SK-N-SH (cell line): ENCODE measurements around the gene LSP1. TPM values are rescaled to one million over a fixed set of nuclear protein-coding genes. Genes with fewer than 3 reads are reported as not detected.

ENCODE experiments used
- CTCF ChIA-PET: fragments of 300-600, 350-600 bp; formaldehyde crosslinking; extraction: SDS; loops from one replicate; lab custom pipeline; 2021; lab: Yijun Ruan, JAX
- POLR2A ChIA-PET: fragments of 350-600 bp; sonication (Branson Sonifier 250); formaldehyde crosslinking; extraction: SDS; loops from one replicate; lab custom pipeline; 2020; ENCODE audit warnings: antibody characterized with exemption, inconsistent platforms; lab: Yijun Ruan, JAX
- DNase-seq: peaks from one replicate; pipeline ENCODE4 v3.0.0; 2012
- H2AFZ ChIP-seq: fragments of 200-600 bp; sonication (generic); 2 replicates; pipeline ENCODE4 v1.8.1; 2016; ENCODE audit warnings: antibody characterized with exemption, mild to moderate bottlenecking, low read depth
- H3F3A ChIP-seq: fragments of 200-600 bp; sonication (generic); replicated peaks from 2 replicates; pipeline ENCODE3; 2016; ENCODE audit warnings: antibody characterized with exemption, mild to moderate bottlenecking; ENCODE audit not compliant: insufficient read depth
- H3K27ac ChIP-seq, 2 experiments: fragments of 200-500 bp in 1 of 2; fragments of 200-600 bp in 1 of 2; sonication (Bioruptor generic) in 1 of 2; sonication (generic), shearing (Covaris generic) in 1 of 2; 2 replicates each; pipeline versions ENCODE4 v1.5.1 to v1.6.1; 2014 to 2016; ENCODE audit warnings: low read depth in 2 of 2, inconsistent platforms in 1 of 2, low read length in 1 of 2, mild to moderate bottlenecking in 1 of 2, mixed read lengths in 1 of 2
- H3K27me3 ChIP-seq: fragments of 200-600 bp; sonication (generic), shearing (Covaris generic); 2 replicates; pipeline ENCODE4 v1.6.1; 2016; ENCODE audit warnings: mixed run types; ENCODE audit not compliant: insufficient read depth
- H3K36me3 ChIP-seq, 2 experiments: fragments of 200-500 bp in 1 of 2; fragments of 200-600 bp in 1 of 2; sonication (Bioruptor generic) in 1 of 2; sonication (generic) in 1 of 2; replicated peaks in 1 of 2; 2 replicates each; pipeline versions ENCODE3 to v1.5.1; 2014 to 2016; ENCODE audit warnings: low read length in 1 of 2, mild to moderate bottlenecking in 1 of 2; ENCODE audit not compliant: insufficient read depth in 2 of 2, control insufficient read depth in 1 of 2
- H3K4me1 ChIP-seq, 2 experiments: fragments of 200-500 bp in 1 of 2; fragments of 200-600 bp in 1 of 2; sonication (Bioruptor generic) in 1 of 2; sonication (generic), shearing (Covaris generic) in 1 of 2; 2 replicates each; pipeline versions ENCODE4 v1.5.1 to v1.6.1; 2014 to 2016; ENCODE audit warnings: low read depth in 1 of 2, low read length in 1 of 2, mixed run types in 1 of 2; ENCODE audit not compliant: insufficient read depth in 2 of 2, control insufficient read depth in 1 of 2
- H3K4me2 ChIP-seq: fragments of 200-600 bp; sonication (generic), shearing (Covaris generic); 2 replicates; pipeline ENCODE4 v1.6.1; 2017; ENCODE audit warnings: mixed run types
- H3K4me3 ChIP-seq, 2 experiments: fragments of 200-500 bp in 1 of 2; fragments of 200-600 bp in 1 of 2; sonication (Bioruptor generic) in 1 of 2; sonication (generic), shearing (Covaris generic) in 1 of 2; 2 replicates each; pipeline versions ENCODE4 v1.5.1 to v1.8.1; 2014 to 2016; ENCODE audit warnings: low read depth in 2 of 2, inconsistent platforms in 1 of 2, low read length in 1 of 2, mild to moderate bottlenecking in 1 of 2, mixed read lengths in 1 of 2, moderate library complexity in 1 of 2
- H3K79me2 ChIP-seq: fragments of 200-600 bp; sonication (generic); 2 replicates; pipeline ENCODE4 v1.8.1; 2017; ENCODE audit warnings: mild to moderate bottlenecking; ENCODE audit not compliant: insufficient read depth
- H3K9ac ChIP-seq: fragments of 200-600 bp; sonication (generic); 2 replicates; pipeline ENCODE4 v1.6.1; 2017; ENCODE audit warnings: mixed run types
- H3K9me2 ChIP-seq: fragments of 200-600 bp; sonication (generic); 2 replicates; pipeline ENCODE4 v1.6.1; 2017; ENCODE audit warnings: mixed run types
- H3K9me3 ChIP-seq: fragments of 200-600 bp; sonication (generic); 2 replicates; pipeline ENCODE4 v1.6.1; 2017; ENCODE audit warnings: mixed run types, mild to moderate bottlenecking, moderate library complexity
- H4K20me1 ChIP-seq: fragments of 200-600 bp; sonication (generic); 2 replicates; pipeline ENCODE4 v1.6.1; 2017; ENCODE audit warnings: mild to moderate bottlenecking, mixed run types; ENCODE audit not compliant: insufficient read depth
- EP300 ChIP-seq, 2 experiments: IDR thresholded peaks; 2 replicates each; pipeline versions ENCODE4 v1.4.0 to v1.6.1; 2012; ENCODE audit warnings: borderline replicate concordance in 1 of 2, low read depth in 1 of 2, low read length in 1 of 2
- EZH2phosphoT487 ChIP-seq: fragments of 200-600 bp; sonication (generic); IDR thresholded peaks from 2 replicates; pipeline ENCODE4 v1.6.1; 2017; ENCODE audit warnings: low read depth, mixed run types, mild to moderate bottlenecking, antibody characterized with exemption, moderate library complexity, borderline replicate concordance
- FOXM1 ChIP-seq: IDR thresholded peaks from 2 replicates; pipeline ENCODE4 v1.4.0; 2012; ENCODE audit warnings: low read depth, mild to moderate bottlenecking
- GABPA ChIP-seq: IDR thresholded peaks from 2 replicates; pipeline ENCODE4 v1.4.0; 2012; ENCODE audit warnings: low read depth, mild to moderate bottlenecking
- JUND ChIP-seq: IDR thresholded peaks from 2 replicates; pipeline ENCODE4 v1.4.0; 2012
- NFIC ChIP-seq: IDR thresholded peaks from 2 replicates; pipeline ENCODE4 v1.4.0; 2012; ENCODE audit warnings: borderline replicate concordance
- POLR2AphosphoS5 ChIP-seq: IDR thresholded peaks from 2 replicates; pipeline ENCODE4 v1.6.1; 2012; ENCODE audit warnings: low read depth, low read length
- RAD21 ChIP-seq: IDR thresholded peaks from 2 replicates; pipeline ENCODE4 v1.6.1; 2012; ENCODE audit warnings: mild to moderate bottlenecking, low read length
- SIN3A ChIP-seq: IDR thresholded peaks from 2 replicates; pipeline ENCODE4 v1.6.1; 2012; ENCODE audit warnings: low read depth, mild to moderate bottlenecking, low read length, moderate library complexity, borderline replicate concordance
- SMC3 ChIP-seq: IDR thresholded peaks from 2 replicates; pipeline ENCODE4 v1.6.1; 2012; ENCODE audit warnings: low read depth, low read length, improper control_type of control experiment
- TAF1 ChIP-seq: IDR thresholded peaks from 2 replicates; pipeline ENCODE4 v1.6.1; 2012; ENCODE audit warnings: low read depth, mild to moderate bottlenecking, low read length, moderate library complexity, borderline replicate concordance
- TCF12 ChIP-seq: IDR thresholded peaks from 2 replicates; pipeline ENCODE4 v1.4.0; 2012
- USF2 ChIP-seq: fragments of 150-350 bp; IDR thresholded peaks from 2 replicates; pipeline ENCODE4 v1.6.1; 2017; ENCODE audit warnings: antibody characterized with exemption, low read length, low read depth, borderline replicate concordance
- WGBS: methylation state at CpG from one replicate; pipeline ENCODE4 v1.1.6; 2017; ENCODE audit warnings: low lambda C conversion rate; 5-methylcytosine and 5-hydroxymethylcytosine counted together
- polyA plus RNA-seq, 3 experiments: library from polyadenylated mRNA; depleted of rRNA; stranded (reverse); fragments of >200 nt; gene quantifications; 2 replicates each; pipeline ENCODE4 v1.2.3, GENCODE V29; 2012
- TF ChIP-seq, protein P1 (sequence below): IDR thresholded peaks from 2 replicates; pipeline ENCODE4 v1.6.1; 2012; ENCODE audit warnings: mild to moderate bottlenecking, low read depth, low read length, moderate library complexity
- TF ChIP-seq, protein P2 (sequence below): IDR thresholded peaks from 2 replicates; pipeline ENCODE4 v1.4.0; 2012; ENCODE audit warnings: low read depth, borderline replicate concordance
- TF ChIP-seq, protein P3 (sequence below): fragments of 200-600 bp; sonication (generic); IDR thresholded peaks from 2 replicates; pipeline ENCODE4 v1.6.1; 2017; ENCODE audit warnings: antibody characterized with exemption, mild to moderate bottlenecking, moderate library complexity

LSP1 gene
- polyA plus RNA-seq, 1 of the 3 experiments (the other 2 are of a cell fraction): 0.38 TPM

GRCh38 chr11:1848640-1849430 lies 4.0 kb upstream of the LSP1 start:
- H3K36me3 ChIP-seq: no peaks in the 10 kb centered on the region
- CTCF ChIA-PET: interaction anchor here (0.7 to 4.6 kb wide), 12 partner anchors 7 to 307 kb away, joined by 3 to 29 read pairs (median 12); partner anchors contain the start of gene SYT8
- no peaks in the 10 kb centered on the region for H3K9me3 ChIP-seq
- TF ChIP-seq GABPA: no peak
- no peaks in the 10 kb centered on the region for H3K9me2 ChIP-seq
- no peaks in the 10 kb centered on the region for H4K20me1 ChIP-seq
- no peak overlapping the region for H3K9ac ChIP-seq
- peaks cover 0 to 2% of the 10 kb centered on the region in 2 experiments; a peak in 1 of 4 replicates for H3K4me1 ChIP-seq
- no peak for DNase-seq
- H2AFZ ChIP-seq: no peak overlapping the region
- no peaks in the 10 kb centered on the region for H3K27me3 ChIP-seq
- H3K79me2 ChIP-seq: no peaks in the 10 kb centered on the region
- H3K4me2 ChIP-seq: no peak overlapping the region
- H3K27ac ChIP-seq: no peak overlapping the region
- H3K4me3 ChIP-seq: no peak overlapping the region
- 63% methylated on average over 17 of the region's 19 CpGs for WGBS
- POLR2A ChIA-PET: interaction anchor here (0.7 to 1.3 kb wide), 2 partner anchors 14 to 28 kb away, joined by 3 to 6 read pairs; partner anchors contain the start of gene SYT8
- H3F3A ChIP-seq: no peaks in the 10 kb centered on the region

- Histone ChIP-seq H3K4me2 (no peak overlapping the region), H2AFZ (no peak overlapping the region), H3K36me3 (no peaks in the 10 kb centered on the region), H3K9me3 (no peaks in the 10 kb centered on the region), H3K27ac (no peak overlapping the region), H3K9ac (no peak overlapping the region), H3K4me1 (no peaks in the 10 kb centered on the region; a peak in 1 of 4 replicates), H3K4me3 (no peak overlapping the region), H3K27me3 (no peaks in the 10 kb centered on the region), H3K9me2 (no peaks in the 10 kb centered on the region), H3F3A (no peaks in the 10 kb centered on the region), H3K79me2 (no peaks in the 10 kb centered on the region), H4K20me1 (no peaks in the 10 kb centered on the region)
- 59% methylated on average over 9 of the region's 21 CpGs for WGBS
- ChIA-PET POLR2A (no interaction called here), CTCF (interaction anchor here (0.7 to 4.1 kb wide), 9 partner anchors 19 to 300 kb away, joined by 3 to 32 read pairs (median 8); no protein-coding TSS in a partner anchor)
- TF ChIP-seq, protein P1, sequence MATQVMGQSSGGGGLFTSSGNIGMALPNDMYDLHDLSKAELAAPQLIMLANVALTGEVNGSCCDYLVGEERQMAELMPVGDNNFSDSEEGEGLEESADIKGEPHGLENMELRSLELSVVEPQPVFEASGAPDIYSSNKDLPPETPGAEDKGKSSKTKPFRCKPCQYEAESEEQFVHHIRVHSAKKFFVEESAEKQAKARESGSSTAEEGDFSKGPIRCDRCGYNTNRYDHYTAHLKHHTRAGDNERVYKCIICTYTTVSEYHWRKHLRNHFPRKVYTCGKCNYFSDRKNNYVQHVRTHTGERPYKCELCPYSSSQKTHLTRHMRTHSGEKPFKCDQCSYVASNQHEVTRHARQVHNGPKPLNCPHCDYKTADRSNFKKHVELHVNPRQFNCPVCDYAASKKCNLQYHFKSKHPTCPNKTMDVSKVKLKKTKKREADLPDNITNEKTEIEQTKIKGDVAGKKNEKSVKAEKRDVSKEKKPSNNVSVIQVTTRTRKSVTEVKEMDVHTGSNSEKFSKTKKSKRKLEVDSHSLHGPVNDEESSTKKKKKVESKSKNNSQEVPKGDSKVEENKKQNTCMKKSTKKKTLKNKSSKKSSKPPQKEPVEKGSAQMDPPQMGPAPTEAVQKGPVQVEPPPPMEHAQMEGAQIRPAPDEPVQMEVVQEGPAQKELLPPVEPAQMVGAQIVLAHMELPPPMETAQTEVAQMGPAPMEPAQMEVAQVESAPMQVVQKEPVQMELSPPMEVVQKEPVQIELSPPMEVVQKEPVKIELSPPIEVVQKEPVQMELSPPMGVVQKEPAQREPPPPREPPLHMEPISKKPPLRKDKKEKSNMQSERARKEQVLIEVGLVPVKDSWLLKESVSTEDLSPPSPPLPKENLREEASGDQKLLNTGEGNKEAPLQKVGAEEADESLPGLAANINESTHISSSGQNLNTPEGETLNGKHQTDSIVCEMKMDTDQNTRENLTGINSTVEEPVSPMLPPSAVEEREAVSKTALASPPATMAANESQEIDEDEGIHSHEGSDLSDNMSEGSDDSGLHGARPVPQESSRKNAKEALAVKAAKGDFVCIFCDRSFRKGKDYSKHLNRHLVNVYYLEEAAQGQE: no peak
- TF ChIP-seq TAF1 (no peak), EP300 (IDR thresholded peaks at IDR 0.05; ENCODE audit: borderline replicate concordance in 1 of 2, low read depth in 1 of 2, low read length in 1 of 2) (no peak), TCF12 (no peak), NFIC (no peak), SIN3A (no peak), GABPA (no peak), POLR2AphosphoS5 (no peak), JUND (no peak), USF2 (no peak), RAD21 (no peak), FOXM1 (no peak), EZH2phosphoT487 (no peak), SMC3 (no peak)
- TF ChIP-seq, protein P2, sequence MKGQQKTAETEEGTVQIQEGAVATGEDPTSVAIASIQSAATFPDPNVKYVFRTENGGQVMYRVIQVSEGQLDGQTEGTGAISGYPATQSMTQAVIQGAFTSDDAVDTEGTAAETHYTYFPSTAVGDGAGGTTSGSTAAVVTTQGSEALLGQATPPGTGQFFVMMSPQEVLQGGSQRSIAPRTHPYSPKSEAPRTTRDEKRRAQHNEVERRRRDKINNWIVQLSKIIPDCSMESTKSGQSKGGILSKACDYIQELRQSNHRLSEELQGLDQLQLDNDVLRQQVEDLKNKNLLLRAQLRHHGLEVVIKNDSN: no peak
- TF ChIP-seq, protein P3, sequence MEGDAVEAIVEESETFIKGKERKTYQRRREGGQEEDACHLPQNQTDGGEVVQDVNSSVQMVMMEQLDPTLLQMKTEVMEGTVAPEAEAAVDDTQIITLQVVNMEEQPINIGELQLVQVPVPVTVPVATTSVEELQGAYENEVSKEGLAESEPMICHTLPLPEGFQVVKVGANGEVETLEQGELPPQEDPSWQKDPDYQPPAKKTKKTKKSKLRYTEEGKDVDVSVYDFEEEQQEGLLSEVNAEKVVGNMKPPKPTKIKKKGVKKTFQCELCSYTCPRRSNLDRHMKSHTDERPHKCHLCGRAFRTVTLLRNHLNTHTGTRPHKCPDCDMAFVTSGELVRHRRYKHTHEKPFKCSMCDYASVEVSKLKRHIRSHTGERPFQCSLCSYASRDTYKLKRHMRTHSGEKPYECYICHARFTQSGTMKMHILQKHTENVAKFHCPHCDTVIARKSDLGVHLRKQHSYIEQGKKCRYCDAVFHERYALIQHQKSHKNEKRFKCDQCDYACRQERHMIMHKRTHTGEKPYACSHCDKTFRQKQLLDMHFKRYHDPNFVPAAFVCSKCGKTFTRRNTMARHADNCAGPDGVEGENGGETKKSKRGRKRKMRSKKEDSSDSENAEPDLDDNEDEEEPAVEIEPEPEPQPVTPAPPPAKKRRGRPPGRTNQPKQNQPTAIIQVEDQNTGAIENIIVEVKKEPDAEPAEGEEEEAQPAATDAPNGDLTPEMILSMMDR: no peak
- DNase-seq: no peak
Measured at GRCh38 chr11:1851468-1852180, 1.3 kb upstream of the LSP1 start.
